ENCODE measurements around the gene STAB2. TPM values are rescaled to one million over a fixed set of nuclear protein-coding genes. Genes with fewer than 3 reads are reported as not detected.

The STAB2 gene
- total and polyA plus RNA-seq, 11 donors = 0.12 to 3.5 (median 0.37) TPM; not detected in 6

DNA sequence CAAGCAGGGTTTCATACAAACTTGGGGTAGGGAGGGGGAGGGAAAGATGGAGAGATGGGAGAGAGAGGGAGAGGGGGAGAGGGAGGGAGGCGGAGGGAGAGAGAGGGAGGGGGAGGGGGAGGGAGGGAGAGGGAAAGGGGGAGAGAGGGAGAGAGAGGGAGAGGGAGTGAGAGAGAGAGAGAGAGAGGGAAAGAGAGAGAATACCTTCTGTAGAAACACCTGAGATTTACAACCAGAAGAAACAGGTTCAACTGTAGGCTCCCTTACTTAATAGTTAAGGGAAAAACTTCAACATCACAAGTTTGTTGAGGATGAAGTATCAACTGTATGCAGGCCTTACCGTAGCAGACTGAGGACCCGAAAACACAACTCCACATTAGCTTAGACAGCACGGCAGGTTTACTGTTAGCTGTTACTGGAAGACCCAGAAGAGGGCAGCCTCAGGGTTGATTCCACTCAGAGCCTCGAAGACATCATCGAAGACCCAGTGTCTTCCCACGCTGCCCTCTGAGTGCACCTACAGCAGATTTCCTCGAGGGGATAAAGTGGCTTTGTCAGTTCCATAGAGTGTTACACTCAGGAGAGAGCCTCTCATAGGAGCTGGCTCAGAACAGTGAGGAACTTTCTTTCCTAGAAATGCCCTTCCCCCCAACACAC, 181.5 kb downstream of the STAB2 start:
- H3K4me3 ChIP-seq = no peak overlapping the region
- peaks cover 0 to 12% (median 0%) of the 10 kb centered on the region in 12 donors for H3K4me1 ChIP-seq
- no peaks in the 10 kb centered on the region for H3K36me3 ChIP-seq
- intact Hi-C loops (cut with DNase I) = no loop called here
- H3K9me3 ChIP-seq = no peaks in the 10 kb centered on the region
- WGBS, 4 donors = 76 to 89% (median 86%) methylated on average over 7 to 8 of the region's 8 CpGs
- H3K27ac ChIP-seq = peak overlapping the region in 1 of 12 donors; percentile 42
- no peaks in the 10 kb centered on the region for H3K27me3 ChIP-seq
- ATAC-seq (no peak), DNase-seq (no peak)
- TF ChIP-seq CTCF (IDR thresholded peaks at IDR 0.05) = no peak
- TF ChIP-seq POLR2A (IDR thresholded peaks at IDR 0.05) = no peak

- Histone ChIP-seq H3K4me3 (no peak overlapping the region), H3K27ac (peak overlapping the region in 1 of 12 donors; percentile 42), H3K4me1 (peaks cover 0 to 14% (median 0%) of the 10 kb centered on the region in 12 donors), H3K27me3 (no peaks in the 10 kb centered on the region), H3K9me3 (no peaks in the 10 kb centered on the region), H3K36me3 (no peaks in the 10 kb centered on the region)
- intact Hi-C loops (cut with DNase I) = no loop called here
- TF ChIP-seq CTCF (IDR thresholded peaks at IDR 0.05) (no peak), POLR2A (IDR thresholded peaks at IDR 0.05) (no peak)
- ATAC-seq (no peak), DNase-seq (no peak)
- WGBS, 4 donors = 91 to 94% (median 92%) methylated on average over 8 to 9 of the region's 9 CpGs
Observed at GRCh38 chr12:103769240-103769945, 182.3 kb downstream of the STAB2 start.

GRCh38 chr12:103771466-103771865, 184.4 kb downstream of the STAB2 start:
- H3K4me3 ChIP-seq = no peak overlapping the region
- ATAC-seq = peak in 2 of 4 donors; percentile 56 to 64
- H3K9me3 ChIP-seq = no peaks in the 10 kb centered on the region
- H3K27me3 ChIP-seq = no peaks in the 10 kb centered on the region
- no peak for DNase-seq
- H3K27ac ChIP-seq = peak overlapping the region in 1 of 12 donors; percentile 30
- intact Hi-C loops (cut with DNase I) = no loop called here
- WGBS, 4 donors = 24 to 53% (median 41%) methylated on average over 3 of the region's 3 CpGs
- peaks cover 0 to under 1% (median 0%) of the 10 kb centered on the region in 9 donors for H3K36me3 ChIP-seq
- no peak for TF ChIP-seq POLR2A (IDR thresholded peaks at IDR 0.05)
- TF ChIP-seq CTCF (IDR thresholded peaks at IDR 0.05) = peak in 9 of 12 donors; percentile 17 to 39 (median 25)
- H3K4me1 ChIP-seq = peaks cover 0 to 14% (median 0%) of the 10 kb centered on the region in 12 donors

GRCh38 chr12:103772367-103773108, 185.5 kb downstream of the STAB2 start:
- H3K27ac ChIP-seq = peak overlapping the region in 1 of 12 donors; percentile 40
- WGBS, 4 donors = 79 to 87% (median 83%) methylated on average over 6 to 7 of the region's 7 CpGs
- ATAC-seq (peak in 2 of 4 donors; percentile 18 to 61), DNase-seq (no peak)
- H3K4me1 ChIP-seq = peaks cover 0 to 14% (median 0%) of the 10 kb centered on the region in 12 donors
- H3K36me3 ChIP-seq = peaks cover 0 to 11% (median 4%) of the 10 kb centered on the region in 9 donors
- no peak overlapping the region for H3K4me3 ChIP-seq
- intact Hi-C loops (cut with DNase I) = no loop called here
- H3K9me3 ChIP-seq = no peaks in the 10 kb centered on the region
- H3K27me3 ChIP-seq = no peaks in the 10 kb centered on the region
- TF ChIP-seq CTCF (IDR thresholded peaks at IDR 0.05) (no peak), POLR2A (IDR thresholded peaks at IDR 0.05) (no peak)

Data from heart left ventricle (tissue), 16 donors.